Neural cell (in vitro differentiated cells): ENCODE data around the gene PDE3B. TPM values are rescaled to one million over a fixed set of nuclear protein-coding genes. Genes with fewer than 3 reads are reported as not detected.

ENCODE experiments used
- H2AFZ ChIP-seq: fragments of 200-600, 300-800 bp; sonication (generic), shearing (Covaris generic); 2 replicates; pipeline ENCODE4 v1.6.0; 2014; ENCODE audit warnings: low read depth, mild to moderate bottlenecking, antibody characterized with exemption, low read length, moderate library complexity
- H3F3A ChIP-seq: fragments of 200-600 bp; shearing (Covaris generic); 2 replicates; pipeline ENCODE4 v1.6.1; 2016; ENCODE audit warnings: mild to moderate bottlenecking, moderate library complexity, mixed read lengths, antibody characterized with exemption, low read length; ENCODE audit not compliant: insufficient read depth, poor library complexity, severe bottlenecking
- H3K27ac ChIP-seq: fragments of 200-600, 300-800 bp; sonication (generic), shearing (Covaris generic); 2 replicates; pipeline ENCODE4 v1.5.1; 2014; ENCODE audit warnings: mild to moderate bottlenecking, low read length, moderate library complexity
- H3K27me3 ChIP-seq: fragments of 300-800, 200-600 bp; sonication (generic), shearing (Covaris generic); 2 replicates; pipeline ENCODE4 v1.6.0; 2014; ENCODE audit warnings: mild to moderate bottlenecking, low read depth, low read length, moderate library complexity; ENCODE audit not compliant: insufficient read depth
- H3K36me3 ChIP-seq: fragments of 300-800, 200-600 bp; sonication (generic), shearing (Covaris generic); 2 replicates; pipeline ENCODE4 v1.5.1; 2014; ENCODE audit warnings: mild to moderate bottlenecking, antibody characterized with exemption, low read length, moderate library complexity; ENCODE audit not compliant: insufficient read depth
- H3K4me2 ChIP-seq: fragments of 300-800, 200-600 bp; sonication (generic), shearing (Covaris generic); 2 replicates; pipeline ENCODE4 v1.6.0; 2014; ENCODE audit warnings: mild to moderate bottlenecking, low read length
- H3K4me3 ChIP-seq: fragments of 300-800, 200-600 bp; sonication (generic), shearing (Covaris generic); 2 replicates; pipeline ENCODE4 v1.5.1; 2014; ENCODE audit warnings: mild to moderate bottlenecking, low read length, moderate library complexity
- H3K79me2 ChIP-seq: fragments of 200-600 bp; shearing (Covaris generic); replicated peaks from 2 replicates; pipeline ENCODE4 v1.6.0; 2014; ENCODE audit warnings: mild to moderate bottlenecking, low read length, moderate library complexity; ENCODE audit not compliant: insufficient read depth
- H3K9ac ChIP-seq: fragments of 300-800, 200-600 bp; sonication (generic), shearing (Covaris generic); 2 replicates; pipeline ENCODE4 v1.6.1; 2016; ENCODE audit warnings: mild to moderate bottlenecking, low read length, mixed read lengths
- H3K9me2 ChIP-seq: fragments of 200-600 bp; shearing (Covaris generic); 2 replicates; pipeline ENCODE4 v1.6.1; 2016; ENCODE audit warnings: mild to moderate bottlenecking, low read length, mixed read lengths; ENCODE audit not compliant: insufficient read depth
- H3K9me3 ChIP-seq: fragments of 200-600, 300-800 bp; sonication (generic), shearing (Covaris generic); 2 replicates; pipeline ENCODE4 v1.6.1; 2016; ENCODE audit warnings: mild to moderate bottlenecking, mixed run types, low read length, moderate library complexity, mixed read lengths
- H4K20me1 ChIP-seq: fragments of 200-600 bp; shearing (Covaris generic); 2 replicates; pipeline ENCODE4 v1.6.1; 2016; ENCODE audit warnings: mild to moderate bottlenecking, mixed run types; ENCODE audit not compliant: insufficient read depth
- CTCF ChIP-seq: fragments of 450-650 bp; IDR thresholded peaks from 2 replicates; pipeline ENCODE4 v1.5.1; 2014; ENCODE audit warnings: antibody characterized with exemption, mild to moderate bottlenecking, moderate library complexity; ENCODE audit not compliant: poor library complexity, severe bottlenecking
- EP300 ChIP-seq: fragments of 450-650 bp; conservative IDR thresholded peaks from 2 replicates; pipeline ENCODE4 v1.6.1; 2014; ENCODE audit warnings: antibody characterized with exemption, mild to moderate bottlenecking, moderate library complexity; ENCODE audit not compliant: poor library complexity, severe bottlenecking
- EZH2 ChIP-seq: fragments of 200-600, 300-800 bp; shearing (Covaris generic), sonication (generic); IDR thresholded peaks from 2 replicates; pipeline ENCODE4 v1.6.1; 2014; ENCODE audit warnings: antibody characterized with exemption, low read length, borderline replicate concordance, mild to moderate bottlenecking; ENCODE audit not compliant: insufficient read depth, poor library complexity, severe bottlenecking
- MXI1 ChIP-seq: fragments of 450-650 bp; conservative IDR thresholded peaks from 2 replicates; pipeline ENCODE4 v1.6.1; 2014; ENCODE audit warnings: antibody characterized with exemption, mild to moderate bottlenecking; ENCODE audit not compliant: poor library complexity, severe bottlenecking
- POLR2AphosphoS5 ChIP-seq: IDR thresholded peaks from 2 replicates; pipeline ENCODE4 v1.6.1; 2012
- RAD21 ChIP-seq: fragments of 450-650 bp; conservative IDR thresholded peaks from 2 replicates; pipeline ENCODE4 v1.6.1; 2014; ENCODE audit warnings: antibody characterized with exemption, mild to moderate bottlenecking, moderate library complexity
- REST ChIP-seq: IDR thresholded peaks from 2 replicates; pipeline ENCODE4 v1.6.1; 2012; ENCODE audit warnings: borderline replicate concordance
- SMC3 ChIP-seq: fragments of 450-650 bp; conservative IDR thresholded peaks from 2 replicates; pipeline ENCODE4 v1.6.1; 2014; ENCODE audit warnings: antibody characterized with exemption, mild to moderate bottlenecking, moderate library complexity; ENCODE audit not compliant: poor library complexity
- TAF1 ChIP-seq: IDR thresholded peaks from 2 replicates; pipeline ENCODE4 v1.6.1; 2012; ENCODE audit warnings: low read depth
- polyA plus RNA-seq: library from polyadenylated mRNA; depleted of rRNA; stranded (reverse); fragments of >200 nt; gene quantifications from 2 replicates; pipeline ENCODE4 v1.2.3, GENCODE V29; 2014

Gene PDE3B
- polyA plus RNA-seq, 1 donor from 2014 or later = 13.8 TPM

GRCh38 chr11:14673824-14674405 lies 30.3 kb downstream of the PDE3B start:
- Histone ChIP-seq H3K27me3 (no peaks in the 10 kb centered on the region), H3K4me3 (no peak overlapping the region), H4K20me1 (no peaks in the 10 kb centered on the region), H3K9me3 (no peaks in the 10 kb centered on the region), H3K9ac (no peak overlapping the region), H3K27ac (no peak overlapping the region), H3K4me2 (no peak overlapping the region), H3K9me2 (no peaks in the 10 kb centered on the region), H3K79me2 (no peaks in the 10 kb centered on the region), H3F3A (no peaks in the 10 kb centered on the region), H2AFZ (no peak overlapping the region), H3K36me3 (no peaks in the 10 kb centered on the region)
- TF ChIP-seq REST = no peak

GRCh38 chr11:14676068-14676467 lies 32.5 kb downstream of the PDE3B start:
- Histone ChIP-seq H3K27me3 (no peaks in the 10 kb centered on the region), H3K9ac (no peak overlapping the region), H3K9me3 (no peaks in the 10 kb centered on the region), H3F3A (no peaks in the 10 kb centered on the region), H3K36me3 (no peaks in the 10 kb centered on the region), H3K4me2 (no peak overlapping the region), H3K27ac (no peak overlapping the region), H3K79me2 (no peaks in the 10 kb centered on the region), H4K20me1 (no peaks in the 10 kb centered on the region), H3K4me3 (no peak overlapping the region), H2AFZ (no peak overlapping the region), H3K9me2 (no peaks in the 10 kb centered on the region)
- TF ChIP-seq EZH2 (no peak), REST (no peak), EP300 (no peak), POLR2AphosphoS5 (no peak)

- H4K20me1 ChIP-seq = no peaks in the 10 kb centered on the region
- H3K4me2 ChIP-seq = no peak overlapping the region
- H3K9me2 ChIP-seq = no peaks in the 10 kb centered on the region
- no peaks in the 10 kb centered on the region for H3K79me2 ChIP-seq
- no peak overlapping the region for H3K9ac ChIP-seq
- TF ChIP-seq RAD21 = no peak
- TF ChIP-seq EZH2 = no peak
- TF ChIP-seq REST = no peak
- no peak for TF ChIP-seq POLR2AphosphoS5
- no peak for TF ChIP-seq CTCF
- TF ChIP-seq MXI1 = no peak
- no peak for TF ChIP-seq EP300
- TF ChIP-seq TAF1 = no peak
- no peak for TF ChIP-seq SMC3
- H3F3A ChIP-seq = no peaks in the 10 kb centered on the region
- no peaks in the 10 kb centered on the region for H3K27me3 ChIP-seq
- H3K27ac ChIP-seq = no peak overlapping the region
- H2AFZ ChIP-seq = no peak overlapping the region
- H3K9me3 ChIP-seq = no peaks in the 10 kb centered on the region
- no peaks in the 10 kb centered on the region for H3K36me3 ChIP-seq
- no peak overlapping the region for H3K4me3 ChIP-seq
These were observed 33.5 kb downstream of the PDE3B start for GRCh38 chr11:14677146-14677545.
